CD14-positive monocyte (primary cell): Measurements from ENCODE around the gene TRIM40. TPM values are rescaled to one million over a fixed set of nuclear protein-coding genes. Genes with fewer than 3 reads are reported as not detected.
A peak's percentile ranks its signal among the peaks of the same experiment; 100 is the strongest.

Experiments
- DNase-seq, 3 donors: peaks; one replicate each; pipeline ENCODE4 v3.0.0-alpha.2; 2011 to 2022
- H2AFZ ChIP-seq: 2 replicates; pipeline ENCODE4 v1.6.0; 2012; ENCODE audit warnings: mild to moderate bottlenecking, low read depth, low read length, inconsistent platforms; ENCODE audit not compliant: insufficient read depth, poor library complexity, severe bottlenecking
- H3K27ac ChIP-seq, 2 donors: 1 replicate in 1 of 2; 2 replicates in 1 of 2; pipeline ENCODE4 v1.5.1; 2012 to 2013; ENCODE audit warnings: low read length in 2 of 2, control low read depth in 1 of 2, inconsistent platforms in 1 of 2, low read depth in 1 of 2, mild to moderate bottlenecking in 1 of 2
- H3K27me3 ChIP-seq, 2 donors: one replicate each; pipeline versions ENCODE4 v1.6.0 to v1.6.1; 2011 to 2013; ENCODE audit warnings: low read length in 2 of 2; ENCODE audit not compliant: control insufficient read depth in 2 of 2, insufficient read depth in 2 of 2
- H3K36me3 ChIP-seq, 2 donors: replicated peaks in 1 of 2; 1 replicate in 1 of 2; 2 replicates in 1 of 2; pipeline versions ENCODE4 v1.5.1 to v1.6.1; 2012 to 2013; ENCODE audit warnings: low read length in 2 of 2, control low read depth in 1 of 2, inconsistent platforms in 1 of 2, mild to moderate bottlenecking in 1 of 2; ENCODE audit not compliant: insufficient read depth in 2 of 2, control insufficient read depth in 1 of 2
- H3K4me1 ChIP-seq, 2 donors: 1 replicate in 1 of 2; 2 replicates in 1 of 2; pipeline versions ENCODE4 v1.5.1 to v1.6.1; 2012 to 2013; ENCODE audit warnings: low read length in 2 of 2, control low read depth in 1 of 2, inconsistent platforms in 1 of 2, mild to moderate bottlenecking in 1 of 2, moderate library complexity in 1 of 2; ENCODE audit not compliant: insufficient read depth in 2 of 2, control insufficient read depth in 1 of 2
- H3K4me2 ChIP-seq: replicated peaks from 2 replicates; pipeline ENCODE3; 2012; ENCODE audit warnings: low read length, moderate library complexity, mild to moderate bottlenecking; ENCODE audit not compliant: poor library complexity, severe bottlenecking; ENCODE audit errors: extremely low read depth
- H3K4me3 ChIP-seq, 3 experiments: fragments of 200-600 bp in 1 of 3; sonication (generic) in 1 of 3; replicated peaks in 1 of 3; 1 replicate in 2 of 3; 2 replicates in 1 of 3; pipeline ENCODE4 v1.5.1; 2011 to 2013; ENCODE audit warnings: low read length in 3 of 3, mild to moderate bottlenecking in 3 of 3, control low read depth in 2 of 3, low read depth in 2 of 3, inconsistent platforms in 1 of 3, moderate library complexity in 1 of 3
- H3K79me2 ChIP-seq: 2 replicates; pipeline ENCODE4 v1.6.0; 2012; ENCODE audit warnings: mild to moderate bottlenecking, control low read depth, inconsistent platforms, low read length, moderate library complexity; ENCODE audit not compliant: insufficient read depth
- H3K9ac ChIP-seq: 2 replicates; pipeline ENCODE4 v1.6.0; 2017; ENCODE audit warnings: low read length, mild to moderate bottlenecking; ENCODE audit not compliant: insufficient read depth, poor library complexity, severe bottlenecking
- H3K9me3 ChIP-seq, 2 donors: replicated peaks in 1 of 2; 1 replicate in 1 of 2; 2 replicates in 1 of 2; pipeline versions ENCODE4 v1.5.1 to v1.6.1; 2012 to 2013; ENCODE audit warnings: low read length in 2 of 2, control low read depth in 1 of 2; ENCODE audit not compliant: control insufficient read depth in 1 of 2, insufficient read depth in 1 of 2
- H4K20me1 ChIP-seq: 2 replicates; pipeline ENCODE4 v1.6.0; 2012; ENCODE audit warnings: mild to moderate bottlenecking, low read length, control low read depth, moderate library complexity; ENCODE audit not compliant: insufficient read depth
- H3K27ac Mint-ChIP-seq, 7 donors: one replicate each; pipeline ENCODE4 v1.8.0; 2020; ENCODE audit warnings: mild to moderate bottlenecking in 7 of 7, mixed read lengths in 7 of 7, moderate library complexity in 6 of 7, inconsistent platforms in 2 of 7
- H3K27me3 Mint-ChIP-seq, 3 donors: one replicate each; pipeline ENCODE4 v1.8.0; 2021 to 2022; ENCODE audit warnings: low read depth in 3 of 3, mild to moderate bottlenecking in 3 of 3, mixed read lengths in 3 of 3, moderate library complexity in 3 of 3, inconsistent platforms in 1 of 3
- H3K36me3 Mint-ChIP-seq, 2 donors: one replicate each; pipeline ENCODE4 v1.8.0; 2020; ENCODE audit warnings: mixed read lengths in 2 of 2, inconsistent platforms in 1 of 2, mild to moderate bottlenecking in 1 of 2
- H3K4me1 Mint-ChIP-seq: one replicate; pipeline ENCODE4 v1.8.0; 2020; ENCODE audit warnings: mild to moderate bottlenecking, mixed read lengths
- H3K4me3 Mint-ChIP-seq, 2 donors: one replicate each; pipeline ENCODE4 v1.8.0; 2020; ENCODE audit warnings: mild to moderate bottlenecking in 2 of 2, mixed read lengths in 2 of 2, moderate library complexity in 1 of 2
- H3K9me3 Mint-ChIP-seq, 7 donors: one replicate each; pipeline ENCODE4 v1.8.0; 2020 to 2022; ENCODE audit warnings: mixed read lengths in 7 of 7, mild to moderate bottlenecking in 6 of 7, moderate library complexity in 6 of 7, inconsistent platforms in 2 of 7
- WGBS: methylation state at CpG from one replicate; pipeline ENCODE4 v1.1.5; 2013; ENCODE audit warnings: missing lambda C conversion rate; ENCODE audit not compliant: insufficient coverage; 5-methylcytosine and 5-hydroxymethylcytosine counted together
- intact Hi-C, 2 donors: fragments of 100-400 bp; cut with micrococcal nuclease; formaldehyde crosslinking; loops; one replicate each; pipeline versions ENCODE4 v1.15.0 to v1.15.1; 2023
- polyA plus RNA-seq, 3 donors: library from polyadenylated mRNA; depleted of rRNA in 1 of 3; unstranded in 2 of 3; stranded (reverse) in 1 of 3; fragments of 300-500 nt in 2 of 3; fragments of >200 nt in 1 of 3; fragmentation: Illumina TruSeq in 2 of 3; gene quantifications; 1 replicate in 2 of 3; 2 replicates in 1 of 3; pipeline ENCODE4 v1.2.3, GENCODE V29; 2012 to 2021
- TF ChIP-seq, protein P1 (sequence below): fragments of 200-600 bp; IDR thresholded peaks from one replicate; pipeline ENCODE4 v1.8.0; 2022; ENCODE audit warnings: antibody characterized with exemption, mild to moderate bottlenecking

The TRIM40 gene
- polyA plus RNA-seq, 3 donors = not detected

DNA sequence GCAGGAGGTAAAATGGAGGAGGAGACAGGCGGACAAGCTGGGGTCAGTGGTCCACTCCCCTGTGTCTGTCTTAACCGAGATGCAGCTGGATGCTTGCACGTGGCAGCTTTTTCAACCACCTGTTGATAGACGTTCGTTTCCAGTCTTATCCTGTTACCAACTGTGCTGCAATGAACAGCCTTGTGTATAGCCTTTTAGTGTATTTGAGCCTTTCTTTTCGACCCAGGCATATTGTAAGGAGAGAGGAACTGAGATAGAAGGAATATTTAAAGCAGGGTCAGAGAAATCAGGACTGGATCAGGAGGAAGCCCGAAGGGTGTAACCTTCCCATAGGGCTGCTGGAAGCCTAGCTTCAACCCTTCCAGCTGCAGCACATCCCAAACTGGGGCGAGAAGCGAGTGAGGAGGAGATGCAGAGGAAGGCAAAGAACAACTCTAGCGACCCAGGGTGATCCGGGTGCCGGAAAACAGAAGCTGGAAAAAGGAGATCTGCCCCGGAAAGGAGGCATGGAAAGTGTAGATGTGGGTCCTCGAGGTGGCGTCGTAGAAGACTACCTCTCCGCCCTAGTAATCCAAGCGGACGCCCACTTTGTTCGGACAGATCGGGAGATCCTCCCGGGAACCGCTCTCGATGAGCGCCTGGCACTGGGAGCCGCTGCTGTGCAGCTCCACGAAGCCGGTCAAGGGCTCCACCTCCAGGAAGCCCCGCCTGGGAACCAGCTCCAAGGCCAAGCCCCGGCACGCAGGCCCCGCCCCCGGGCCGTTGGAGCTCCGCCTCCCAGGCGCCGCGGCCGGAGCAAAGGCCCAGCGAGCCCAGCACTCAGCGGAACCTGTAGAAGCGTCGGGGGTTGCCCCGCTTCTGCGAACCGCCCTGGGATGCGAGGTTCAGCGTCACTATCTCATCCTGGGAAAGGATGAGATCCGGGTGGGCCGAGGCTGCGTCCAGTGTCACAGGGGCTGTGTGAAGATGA lies 34.2 kb upstream of the TRIM40 start:
- Histone ChIP-seq H2AFZ (peak overlapping the region; percentile 93), H3K4me1 (peaks cover 34 to 38% of the 10 kb centered on the region in 2 donors), H4K20me1 (no peaks in the 10 kb centered on the region), H3K4me3 (peak overlapping the region; percentile 29 to 77 (median 34)), H3K27me3 (peaks cover 55 to 78% of the 10 kb centered on the region in 2 donors), H3K9me3 (peaks cover 0 to 7% of the 10 kb centered on the region in 2 donors), H3K9ac (peak overlapping the region; percentile 53), H3K27ac (peak overlapping the region in 1 of 2 donors; percentile 43), H3K36me3 (no peaks in the 10 kb centered on the region), H3K4me2 (peak overlapping the region; percentile 83), H3K79me2 (no peaks in the 10 kb centered on the region)
- peak; percentile 62 to 78 (median 74) for DNase-seq
- TF ChIP-seq, protein P1, sequence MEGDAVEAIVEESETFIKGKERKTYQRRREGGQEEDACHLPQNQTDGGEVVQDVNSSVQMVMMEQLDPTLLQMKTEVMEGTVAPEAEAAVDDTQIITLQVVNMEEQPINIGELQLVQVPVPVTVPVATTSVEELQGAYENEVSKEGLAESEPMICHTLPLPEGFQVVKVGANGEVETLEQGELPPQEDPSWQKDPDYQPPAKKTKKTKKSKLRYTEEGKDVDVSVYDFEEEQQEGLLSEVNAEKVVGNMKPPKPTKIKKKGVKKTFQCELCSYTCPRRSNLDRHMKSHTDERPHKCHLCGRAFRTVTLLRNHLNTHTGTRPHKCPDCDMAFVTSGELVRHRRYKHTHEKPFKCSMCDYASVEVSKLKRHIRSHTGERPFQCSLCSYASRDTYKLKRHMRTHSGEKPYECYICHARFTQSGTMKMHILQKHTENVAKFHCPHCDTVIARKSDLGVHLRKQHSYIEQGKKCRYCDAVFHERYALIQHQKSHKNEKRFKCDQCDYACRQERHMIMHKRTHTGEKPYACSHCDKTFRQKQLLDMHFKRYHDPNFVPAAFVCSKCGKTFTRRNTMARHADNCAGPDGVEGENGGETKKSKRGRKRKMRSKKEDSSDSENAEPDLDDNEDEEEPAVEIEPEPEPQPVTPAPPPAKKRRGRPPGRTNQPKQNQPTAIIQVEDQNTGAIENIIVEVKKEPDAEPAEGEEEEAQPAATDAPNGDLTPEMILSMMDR = no peak
- intact Hi-C loops = loop anchor here (2.0 to 5.0 kb wide), 4 partner anchors 27 to 296 kb away; partner anchors contain the start of gene PPP1R11 (in 1 of the 2)
- H3K27ac Mint-ChIP-seq = peak overlapping the region in 5 of 7 donors; percentile 43 to 80 (median 52)
- H3K36me3 Mint-ChIP-seq = peaks cover 12 to 14% of the 10 kb centered on the region in 2 donors
- peak overlapping the region; percentile 81 to 97 for H3K4me3 Mint-ChIP-seq
- H3K27me3 Mint-ChIP-seq = peaks cover 68 to 80% (median 68%) of the 10 kb centered on the region in 3 donors
- H3K4me1 Mint-ChIP-seq = peaks cover 36% of the 10 kb centered on the region
- H3K9me3 Mint-ChIP-seq = peaks cover 0 to 28% (median 12%) of the 10 kb centered on the region in 7 donors
- 1% methylated on average over 40 of the region's 51 CpGs for WGBS

DNA sequence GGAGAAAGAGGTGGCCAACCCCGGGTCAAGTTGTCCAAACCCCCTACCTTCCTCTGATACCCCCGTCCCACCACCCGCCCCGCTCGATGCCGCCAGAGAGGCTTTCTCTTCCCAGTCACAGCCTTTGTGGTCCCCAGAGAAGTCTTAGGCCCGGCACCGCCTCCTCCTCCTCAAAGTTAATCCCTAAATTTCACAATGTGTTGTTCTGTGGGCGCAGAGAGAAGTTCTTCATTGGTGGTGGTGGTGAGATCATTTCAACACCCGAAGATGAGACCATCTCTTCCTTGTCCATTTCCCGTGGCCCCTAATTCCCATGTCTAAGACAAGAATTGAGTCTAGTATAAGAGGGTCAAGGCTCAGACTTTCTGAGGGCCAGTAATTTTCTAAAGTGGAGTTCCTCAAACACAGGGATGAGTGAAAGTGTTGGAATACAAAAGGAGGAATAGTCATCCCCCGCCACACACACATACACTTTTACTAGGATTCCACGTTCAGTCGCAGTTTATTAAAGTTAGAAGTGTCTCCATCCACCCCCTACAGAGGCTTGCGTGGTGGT lies 33.4 kb upstream of the TRIM40 start:
- Histone ChIP-seq H3K4me2 (peak overlapping the region; percentile 83), H3K4me1 (peaks cover 34 to 38% of the 10 kb centered on the region in 2 donors), H3K9me3 (peaks cover 0 to 7% of the 10 kb centered on the region in 2 donors), H2AFZ (peak overlapping the region; percentile 93), H3K36me3 (no peaks in the 10 kb centered on the region), H3K4me3 (peak overlapping the region; percentile 29 to 77 (median 34)), H3K79me2 (no peaks in the 10 kb centered on the region), H3K27me3 (peaks cover 53 to 71% of the 10 kb centered on the region in 2 donors), H3K9ac (peak overlapping the region; percentile 53), H3K27ac (peak overlapping the region in 1 of 2 donors; percentile 43), H4K20me1 (no peaks in the 10 kb centered on the region)
- DNase-seq = peak; percentile 10 to 70 (median 46)
- WGBS = no CpG with 5 or more reads among the region's 15 CpGs
- H3K4me3 Mint-ChIP-seq = peak overlapping the region; percentile 81 to 97
- peaks cover 0 to 28% (median 12%) of the 10 kb centered on the region in 7 donors for H3K9me3 Mint-ChIP-seq
- H3K36me3 Mint-ChIP-seq = peaks cover 12 to 14% of the 10 kb centered on the region in 2 donors
- H3K4me1 Mint-ChIP-seq = peaks cover 37% of the 10 kb centered on the region
- peaks cover 64 to 78% (median 64%) of the 10 kb centered on the region in 3 donors for H3K27me3 Mint-ChIP-seq
- intact Hi-C loops = loop anchor here (2.0 to 5.0 kb wide), 4 partner anchors 26 to 295 kb away; partner anchors contain the start of gene PPP1R11 (in 1 of the 2)
- H3K27ac Mint-ChIP-seq = peak overlapping the region; percentile 43 to 80 (median 60)
- TF ChIP-seq, protein P1 = no peak
